Right cardiac atrium (tissue), 5 donors: ENCODE results near the gene SLC12A7. TPM values are rescaled to one million over a fixed set of nuclear protein-coding genes. Genes with fewer than 3 reads are reported as not detected.

ENCODE experiments used
- ATAC-seq, 2 donors: fragments of 200-7000 bp; cut with Tn5 transposase; one replicate each; pipeline versions ENCODE4 v1.8.0 to v1.9.1; 2020; ENCODE audit warnings: moderate library complexity in 2 of 2, mild to moderate bottlenecking in 1 of 2
- DNase-seq, 3 donors: peaks; one replicate each; pipeline ENCODE4 v3.0.0-alpha.2; 2020
- H3K27ac ChIP-seq: one replicate; pipeline ENCODE4 v1.5.1; 2013; ENCODE audit warnings: mild to moderate bottlenecking, low read length, control low read depth, moderate library complexity
- H3K27me3 ChIP-seq: one replicate; pipeline ENCODE4 v1.6.1; 2013; ENCODE audit not compliant: control insufficient read depth, insufficient read depth
- H3K4me1 ChIP-seq: one replicate; pipeline ENCODE4 v1.6.1; 2013; ENCODE audit warnings: low read length; ENCODE audit not compliant: control insufficient read depth, insufficient read depth
- H3K4me3 ChIP-seq: one replicate; pipeline ENCODE4 v1.5.1; 2013; ENCODE audit warnings: low read length, control low read depth
- H3K9me3 ChIP-seq: one replicate; pipeline ENCODE4 v1.6.1; 2013; ENCODE audit warnings: low read length; ENCODE audit not compliant: control insufficient read depth
- WGBS: extraction: QIAGEN DNeasy Blood & Tissue Kit; methylation state at CpG from one replicate; pipeline ENCODE4 v1.1.7; 2013; 5-methylcytosine and 5-hydroxymethylcytosine counted together
- intact Hi-C, 4 donors: fragments of 100-400 bp; cut with DNase I; formaldehyde crosslinking; loops; one replicate each; pipeline versions ENCODE4 v1.11.0 to v1.14.0; 2022 to 2023
- polyA plus RNA-seq: library from polyadenylated mRNA; stranded (reverse); fragments of 200-250 nt; gene quantifications from one replicate; pipeline ENCODE4 v1.2.3, GENCODE V29; 2013
- total RNA-seq, 4 donors: library from RNA; stranded (reverse); fragmentation: NEBNext Ultra II Directional; extraction: Animal tissue kit (Norgen Biotek cat#: 25700); gene quantifications; one replicate each; pipeline ENCODE4 v1.2.1, GENCODE V29; 2021
- donor health status: healthy with polysubstance abuse.
- donor health status: DM: no; HTN: yes; CAD: no.
- donor health status: DM: no; HTN: no; CAD: no.
- donor health status: DM: no; HTN: yes; CAD: no; lungs with severe emphysema.
- donor health status: DM: yes; HTN: yes; CAD: no.

SLC12A7 gene
- total and polyA plus RNA-seq, 5 donors: 28.5 to 80.5 (median 58.5) TPM

- intact Hi-C loops: no loop called here
- ATAC-seq: no peak
- WGBS: 90% methylated on average over 15 of the region's 15 CpGs
- H3K27ac ChIP-seq: no peak overlapping the region
- no peaks in the 10 kb centered on the region for H3K4me1 ChIP-seq
- no peak for DNase-seq
- H3K4me3 ChIP-seq: no peak overlapping the region
- no peaks in the 10 kb centered on the region for H3K9me3 ChIP-seq
- no peaks in the 10 kb centered on the region for H3K27me3 ChIP-seq
Observed at GRCh38 chr5:1116977-1117376, 5.1 kb upstream of the SLC12A7 start.

- H3K4me1 ChIP-seq: no peaks in the 10 kb centered on the region
- DNase-seq: peak in 1 of 3 donors; percentile 50
- WGBS: 95% methylated on average over 19 of the region's 19 CpGs
- no peaks in the 10 kb centered on the region for H3K9me3 ChIP-seq
- no peaks in the 10 kb centered on the region for H3K27me3 ChIP-seq
- intact Hi-C loops: no loop called here
- H3K27ac ChIP-seq: no peak overlapping the region
- no peak for ATAC-seq
- no peak overlapping the region for H3K4me3 ChIP-seq
Observed at GRCh38 chr5:1116109-1116740, 4.4 kb upstream of the SLC12A7 start.

- ATAC-seq (no peak), DNase-seq (no peak)
- no peak overlapping the region for H3K4me3 ChIP-seq
- no peak overlapping the region for H3K27ac ChIP-seq
- no peaks in the 10 kb centered on the region for H3K27me3 ChIP-seq
- H3K4me1 ChIP-seq: peaks cover under 1% of the 10 kb centered on the region
- 95% methylated on average over 23 of the region's 23 CpGs for WGBS
- no peaks in the 10 kb centered on the region for H3K9me3 ChIP-seq
- intact Hi-C loops: no loop called here
Observed at GRCh38 chr5:1115123-1115815, 3.4 kb upstream of the SLC12A7 start.

GRCh38 chr5:1113805-1114586 lies 2.1 kb upstream of the SLC12A7 start:
- intact Hi-C loops: no loop called here
- WGBS: 92% methylated on average over 19 of the region's 19 CpGs
- H3K9me3 ChIP-seq: no peaks in the 10 kb centered on the region
- DNase-seq (no peak), ATAC-seq (no peak)
- H3K27ac ChIP-seq: no peak overlapping the region
- peaks cover 6% of the 10 kb centered on the region for H3K4me1 ChIP-seq
- H3K4me3 ChIP-seq: no peak overlapping the region
- H3K27me3 ChIP-seq: no peaks in the 10 kb centered on the region

- Histone ChIP-seq H3K4me1 (peaks cover 6% of the 10 kb centered on the region), H3K27me3 (no peaks in the 10 kb centered on the region), H3K4me3 (no peak overlapping the region), H3K27ac (no peak overlapping the region), H3K9me3 (no peaks in the 10 kb centered on the region)
- DNase-seq (no peak), ATAC-seq (no peak)
- intact Hi-C loops: no loop called here
- 87% methylated on average over 5 of the region's 5 CpGs for WGBS
Observed at GRCh38 chr5:1113332-1113690, 1.4 kb upstream of the SLC12A7 start.

GRCh38 chr5:1112596-1113331 lies 901 bp upstream of the SLC12A7 start:
- Histone ChIP-seq H3K27ac (no peak overlapping the region), H3K4me1 (peaks cover 9% of the 10 kb centered on the region), H3K4me3 (no peak overlapping the region), H3K27me3 (no peaks in the 10 kb centered on the region), H3K9me3 (no peaks in the 10 kb centered on the region)
- WGBS: 78% methylated on average over 13 of the region's 13 CpGs
- ATAC-seq (no peak), DNase-seq (peak in 1 of 3 donors; percentile 61)
- intact Hi-C loops: no loop called here

GRCh38 chr5:1111241-1111726 lies 579 bp downstream of the SLC12A7 start:
- no peaks in the 10 kb centered on the region for H3K27me3 ChIP-seq
- peaks cover 14% of the 10 kb centered on the region for H3K4me1 ChIP-seq
- 1% methylated on average over 40 of the region's 43 CpGs for WGBS
- DNase-seq (peak; percentile 64 to 88 (median 85)), ATAC-seq (peak; percentile 59 to 73)
- intact Hi-C loops: no loop called here
- peak overlapping the region; percentile 39 for H3K27ac ChIP-seq
- H3K9me3 ChIP-seq: no peaks in the 10 kb centered on the region
- peak overlapping the region; percentile 76 for H3K4me3 ChIP-seq

GRCh38 chr5:1110307-1111240 lies 1.3 kb downstream of the SLC12A7 start:
- Histone ChIP-seq H3K4me3 (peak overlapping the region; percentile 76), H3K27me3 (no peaks in the 10 kb centered on the region), H3K9me3 (no peaks in the 10 kb centered on the region), H3K4me1 (peaks cover 17% of the 10 kb centered on the region), H3K27ac (peak overlapping the region; percentile 39)
- DNase-seq: no peak
- 32% methylated on average over 35 of the region's 35 CpGs for WGBS
- intact Hi-C loops: no loop called here
- peak; percentile 18 to 36 for ATAC-seq

- Histone ChIP-seq H3K4me3 (no peak overlapping the region), H3K27ac (peak overlapping the region; percentile 39), H3K27me3 (no peaks in the 10 kb centered on the region), H3K9me3 (no peaks in the 10 kb centered on the region), H3K4me1 (peaks cover 21% of the 10 kb centered on the region)
- ATAC-seq: no peak
- WGBS: 78% methylated on average over 26 of the region's 26 CpGs
- intact Hi-C loops: no loop called here
- no peak for DNase-seq
Observed at GRCh38 chr5:1109542-1110306, 2.1 kb downstream of the SLC12A7 start.
